Measurements from ENCODE around the gene FGD4.

GRCh38 chr12:32535288-32535999, 136.1 kb downstream of the FGD4 start:
- TF ChIP-seq CTCF (IDR thresholded peaks at IDR 0.05): no peak
- TF ChIP-seq POLR2A (IDR thresholded peaks at IDR 0.05): no peak
- no peak for TF ChIP-seq POLR2AphosphoS5 (IDR thresholded peaks at IDR 0.05)
